ENCODE data around the gene LGALSL. TPM values are rescaled to one million over a fixed set of nuclear protein-coding genes. Genes with fewer than 3 reads are reported as not detected.

Gene LGALSL
- total and polyA plus RNA-seq, 2 of the 13 experiments (the other 11 are each of a cell fraction or from before 2014, with no cell fraction given) = 15.4 to 20.0 TPM

DNA sequence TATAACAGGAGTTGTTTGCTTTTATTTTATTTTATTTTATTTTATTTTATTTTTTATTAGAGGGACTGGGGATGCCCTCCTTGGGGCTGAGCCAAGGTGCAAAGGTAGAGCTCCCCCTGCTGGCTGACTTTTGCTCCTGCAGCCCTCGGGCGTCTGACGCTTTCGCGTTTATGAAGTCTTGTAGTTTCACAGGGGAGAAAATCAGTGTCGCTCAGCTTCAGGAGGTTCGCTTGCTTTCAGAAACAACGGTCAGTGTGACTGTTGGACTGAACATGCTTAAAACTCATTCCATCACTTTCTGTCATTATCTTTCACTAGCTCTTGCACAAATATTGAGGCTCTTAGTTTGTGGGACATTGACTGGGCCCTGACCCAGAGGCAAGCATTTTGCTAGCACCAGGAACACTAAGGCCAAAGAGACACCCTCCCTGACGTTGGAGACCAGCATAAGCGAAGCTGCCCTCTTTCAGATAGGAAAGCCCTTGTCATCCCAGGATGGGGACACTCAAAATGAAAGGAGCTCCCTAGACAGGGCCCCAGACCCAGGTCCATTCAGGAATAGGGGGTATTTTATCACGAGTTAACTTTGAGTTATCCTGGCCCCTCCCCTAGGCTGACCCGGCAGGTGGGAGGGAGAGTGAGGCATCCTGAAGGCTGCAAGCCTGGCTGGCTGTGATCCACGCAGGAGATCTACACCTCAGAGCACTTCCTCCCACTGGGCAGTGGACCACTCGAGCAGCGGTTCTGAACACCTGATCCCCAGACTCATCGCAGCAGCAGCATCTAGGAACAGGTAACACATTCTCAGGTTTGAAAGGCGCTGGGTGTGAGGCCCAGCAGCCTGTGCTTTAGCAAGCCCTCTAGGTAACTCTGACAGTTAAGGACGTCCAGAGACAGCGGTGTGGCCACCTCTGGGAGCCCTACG is 34.4 kb downstream of the LGALSL start (continued):
- TF ChIP-seq THRA (CRISPR knock-in tag; IDR thresholded peaks at IDR 0.05; ENCODE audit: borderline replicate concordance) (no peak), ZNF496 (CRISPR knock-in tag; IDR thresholded peaks at IDR 0.05; ENCODE audit: insufficient replicate concordance) (no peak), ARNT2 (CRISPR knock-in tag; IDR thresholded peaks at IDR 0.05; ENCODE audit: low read depth) (0 out of 2 replicates have a peak, but pooled peaks have one; percentile 22), MEIS1 (CRISPR knock-in tag; IDR thresholded peaks at IDR 0.05; ENCODE audit: borderline replicate concordance) (no peak), DMAP1 (CRISPR knock-in tag; IDR thresholded peaks at IDR 0.05) (no peak), ZNF75D (CRISPR knock-in tag; IDR thresholded peaks at IDR 0.05; ENCODE audit: borderline replicate concordance) (no peak), ZBTB43 (CRISPR knock-in tag; conservative IDR thresholded peaks at IDR 0.05) (no peak), ZNF660 (CRISPR knock-in tag; IDR thresholded peaks at IDR 0.05; ENCODE audit: borderline replicate concordance, low read depth) (no peak), ZNF780A (CRISPR knock-in tag; IDR thresholded peaks at IDR 0.05) (no peak), ZFP41 (CRISPR knock-in tag; IDR thresholded peaks at IDR 0.05; ENCODE audit: borderline replicate concordance) (no peak), ZZZ3 (CRISPR knock-in tag; IDR thresholded peaks at IDR 0.05; ENCODE audit: borderline replicate concordance) (no peak), HOXA3 (CRISPR knock-in tag; IDR thresholded peaks at IDR 0.05) (no peak), MIXL1 (CRISPR knock-in tag; IDR thresholded peaks at IDR 0.05) (0 out of 2 replicates have a peak, but pooled peaks have one; percentile 22), ZSCAN25 (CRISPR knock-in tag; IDR thresholded peaks at IDR 0.05) (no peak), ATF5 (CRISPR knock-in tag; IDR thresholded peaks at IDR 0.05; ENCODE audit: low read depth) (no peak), ZNF432 (CRISPR knock-in tag; IDR thresholded peaks at IDR 0.05; ENCODE audit: borderline replicate concordance) (no peak), RELA (CRISPR knock-in tag; IDR thresholded peaks at IDR 0.05) (no peak), PRDM10 (CRISPR knock-in tag; IDR thresholded peaks at IDR 0.05; ENCODE audit: low read depth) (no peak), ZBTB42 (CRISPR knock-in tag; IDR thresholded peaks at IDR 0.05) (no peak), PLRG1 (conservative IDR thresholded peaks at IDR 0.05) (no peak)
- TF ChIP-seq, protein P1, sequence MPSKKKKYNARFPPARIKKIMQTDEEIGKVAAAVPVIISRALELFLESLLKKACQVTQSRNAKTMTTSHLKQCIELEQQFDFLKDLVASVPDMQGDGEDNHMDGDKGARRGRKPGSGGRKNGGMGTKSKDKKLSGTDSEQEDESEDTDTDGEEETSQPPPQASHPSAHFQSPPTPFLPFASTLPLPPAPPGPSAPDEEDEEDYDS (CRISPR knock-in tag; IDR thresholded peaks at IDR 0.05) = no peak
- TF ChIP-seq, protein P2, sequence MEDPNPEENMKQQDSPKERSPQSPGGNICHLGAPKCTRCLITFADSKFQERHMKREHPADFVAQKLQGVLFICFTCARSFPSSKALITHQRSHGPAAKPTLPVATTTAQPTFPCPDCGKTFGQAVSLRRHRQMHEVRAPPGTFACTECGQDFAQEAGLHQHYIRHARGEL (CRISPR knock-in tag; IDR thresholded peaks at IDR 0.05) = no peak
